HG03095 (cell line): ENCODE measurements around the gene SPAG17.

ENCODE experiments used
- ATAC-seq: cut with Tn5 transposase; IDR thresholded peaks from one replicate; pipeline ENCODE4 v1.9.1; 2021; ENCODE audit warnings: moderate library complexity; ENCODE audit not compliant: unreplicated experiment

SPAG17 gene

DNA sequence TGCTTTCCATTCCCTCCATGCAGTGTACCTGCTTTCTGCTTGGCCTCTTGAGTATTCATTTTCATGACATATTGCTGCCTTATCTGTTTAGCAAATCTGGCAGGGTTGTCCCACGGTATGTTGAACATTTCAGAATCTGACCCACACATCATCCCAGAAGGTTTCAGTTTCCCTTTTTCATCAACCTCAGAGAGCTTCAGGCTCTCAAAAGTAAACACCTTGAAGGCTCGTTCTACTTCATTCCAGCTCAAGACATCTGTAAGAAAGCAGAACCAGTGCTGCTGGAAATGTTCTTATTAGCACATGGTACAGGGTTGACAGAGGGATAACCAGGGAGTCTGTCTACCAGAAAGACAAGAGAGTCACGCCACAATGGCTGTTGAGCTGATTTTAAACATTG, 103.6 kb downstream of the SPAG17 start:
- ATAC-seq: no peak

DNA sequence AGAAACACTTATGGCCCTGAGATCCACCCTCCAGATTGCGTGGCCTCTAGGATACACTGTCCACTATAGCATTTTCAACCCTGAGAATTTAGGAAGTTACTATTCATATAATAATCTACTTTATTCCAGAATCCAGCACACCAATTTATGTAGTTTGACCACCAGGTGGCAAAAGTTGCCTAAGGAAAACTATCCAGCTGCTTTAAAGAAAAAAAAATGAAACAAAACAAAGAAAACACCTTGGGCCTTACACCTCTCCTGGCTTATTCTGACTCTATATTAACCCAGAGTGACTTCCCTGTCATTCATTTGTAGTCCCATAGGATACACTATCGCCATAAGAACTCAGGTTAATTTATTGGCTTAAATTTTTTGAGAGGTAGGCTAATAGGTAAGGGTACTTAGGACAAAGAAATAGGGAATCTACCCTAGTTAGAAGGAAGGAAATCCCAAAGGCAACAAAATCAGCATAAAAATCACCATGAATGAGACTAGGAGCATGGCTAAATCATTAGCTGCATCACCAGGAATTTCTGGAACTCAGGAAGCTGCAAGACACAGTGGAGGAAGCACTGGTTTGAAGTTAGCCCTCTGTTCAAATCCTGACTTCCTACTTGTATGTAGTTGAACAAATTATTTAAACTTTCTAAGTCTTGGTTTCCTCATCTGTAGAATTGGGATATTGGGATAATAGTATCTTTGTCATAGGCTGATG, 107.5 kb downstream of the SPAG17 start:
- no peak for ATAC-seq

DNA sequence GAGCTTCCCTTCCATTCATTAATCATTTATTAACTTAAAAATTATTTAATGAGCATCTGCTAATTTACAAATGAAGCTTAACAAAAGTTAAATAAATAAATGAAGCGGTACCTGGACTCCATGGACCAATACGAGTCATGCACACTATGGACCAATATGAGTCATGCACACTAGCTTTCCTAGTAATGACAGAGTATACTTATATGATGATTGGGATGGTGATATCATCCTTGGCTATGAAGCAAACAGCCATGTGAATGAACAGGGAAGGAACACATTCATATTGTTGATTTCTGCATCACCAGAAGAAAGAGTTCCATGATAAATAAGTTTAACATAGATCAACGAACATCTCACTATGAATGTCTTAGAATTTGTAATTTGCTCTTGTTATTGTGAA, 109.9 kb downstream of the SPAG17 start:
- ATAC-seq: no peak

DNA sequence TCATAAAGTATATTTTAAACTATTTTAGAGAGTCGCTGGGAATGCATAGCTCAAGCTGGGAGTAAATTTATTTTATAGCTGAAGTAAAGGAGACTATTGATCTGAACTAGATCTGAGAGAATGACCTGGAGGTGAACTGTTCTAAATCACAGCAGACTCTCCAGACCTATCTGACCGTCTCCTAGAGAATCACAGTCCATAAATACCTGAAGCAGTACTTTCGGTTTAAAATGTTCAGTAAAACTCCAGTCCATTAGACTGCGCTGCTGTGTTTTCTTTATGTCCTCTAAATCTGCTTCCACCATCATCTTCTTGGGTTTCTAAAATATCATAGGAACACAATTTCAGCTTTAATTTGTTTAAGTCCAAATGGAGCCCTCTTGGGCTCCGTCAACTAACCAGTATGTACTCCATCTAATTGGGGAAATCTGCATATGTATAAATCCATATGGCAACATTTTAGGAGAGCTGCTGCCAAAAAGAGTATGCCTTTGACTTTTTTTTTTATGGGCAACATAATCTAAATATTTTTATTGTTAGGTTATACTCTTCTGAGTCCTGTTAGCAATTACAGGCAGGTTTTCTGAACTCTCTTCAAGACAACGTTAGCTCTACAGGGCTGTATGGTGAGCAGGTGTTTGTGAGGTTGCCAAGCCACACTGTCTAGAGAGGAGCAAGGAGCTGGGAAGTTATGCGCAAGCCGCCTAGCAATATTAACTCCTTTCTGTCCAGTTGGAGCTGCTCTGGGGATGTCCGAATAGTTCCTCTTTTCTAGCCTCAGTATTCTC, 111.2 kb downstream of the SPAG17 start:
- ATAC-seq: no peak

DNA sequence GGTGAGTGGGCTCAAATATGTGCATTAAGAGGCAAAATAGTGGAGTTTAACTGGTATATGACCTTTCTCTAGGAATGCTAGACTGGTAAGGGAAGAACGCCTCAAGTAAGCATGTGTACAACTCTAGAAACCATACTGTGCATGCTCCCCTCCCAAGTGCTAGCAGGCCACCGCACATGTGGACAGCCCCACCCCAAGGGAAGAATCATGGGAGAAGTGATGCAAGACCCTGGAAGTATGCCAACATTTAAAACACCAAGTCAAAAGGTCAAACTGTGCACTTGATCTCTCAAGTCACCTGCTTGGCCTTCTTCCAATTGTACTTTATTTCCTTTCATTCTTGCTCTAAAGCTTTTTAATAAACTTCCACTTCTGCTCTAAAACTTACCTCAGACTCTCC, 135.0 kb downstream of the SPAG17 start:
- ATAC-seq: no peak

DNA sequence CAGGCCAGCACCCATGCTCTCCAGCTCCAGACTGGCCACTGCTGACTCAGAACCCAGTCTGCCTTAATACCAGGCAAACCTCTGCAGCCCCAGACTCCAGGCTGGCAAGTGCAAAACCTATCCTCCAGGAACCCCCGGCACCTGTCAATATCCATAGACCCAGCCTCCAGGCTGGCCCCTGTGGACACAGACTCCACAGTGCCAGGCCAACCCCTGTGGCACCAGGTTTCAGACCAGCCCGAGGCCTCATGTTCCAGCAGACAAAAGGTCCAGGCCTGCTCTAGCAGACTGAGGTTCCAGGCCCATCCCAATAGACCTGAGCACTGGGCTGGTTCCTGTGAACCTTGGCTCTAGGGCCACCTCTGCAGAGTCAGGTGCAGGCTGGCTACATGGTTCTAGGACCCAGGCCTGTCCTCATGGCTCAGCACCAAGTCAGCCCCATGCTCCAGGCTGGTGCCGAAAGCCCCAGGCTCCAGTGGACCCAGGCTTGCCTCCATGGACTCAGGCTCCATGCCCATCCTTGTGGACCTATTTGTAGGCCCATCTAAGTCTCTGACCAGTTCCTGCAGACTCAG, 137.3 kb downstream of the SPAG17 start:
- no peak for ATAC-seq

DNA sequence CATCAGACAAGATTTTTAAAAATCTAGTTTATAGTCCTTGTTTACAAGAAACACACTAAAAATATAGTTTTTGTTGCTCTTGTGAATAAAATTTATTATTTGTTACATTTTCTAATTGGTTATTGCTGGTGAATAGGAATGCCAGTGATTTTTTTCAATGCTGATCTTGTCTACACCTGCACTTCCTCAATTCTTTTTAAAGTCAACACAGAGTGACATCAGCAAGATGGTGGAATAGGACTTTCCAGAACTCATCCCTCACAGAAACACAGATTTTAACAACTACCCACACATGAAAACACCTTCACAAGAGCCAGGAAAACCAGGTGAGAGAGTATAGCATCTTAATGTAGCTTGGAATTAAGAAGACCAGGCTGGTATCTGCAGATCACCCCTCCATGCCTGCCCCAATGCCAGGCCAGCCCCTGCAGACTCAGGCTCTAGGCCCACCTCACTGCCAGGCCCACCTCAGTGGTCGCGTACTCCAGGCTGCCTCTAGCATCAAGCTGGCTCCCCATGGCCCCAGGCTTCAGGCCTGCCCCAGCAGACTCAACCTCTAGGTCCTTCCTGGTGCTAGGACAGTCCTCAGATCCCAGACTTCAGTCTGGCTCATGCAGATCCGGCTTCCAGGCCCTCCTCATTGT, 137.9 kb downstream of the SPAG17 start:
- no peak for ATAC-seq

DNA sequence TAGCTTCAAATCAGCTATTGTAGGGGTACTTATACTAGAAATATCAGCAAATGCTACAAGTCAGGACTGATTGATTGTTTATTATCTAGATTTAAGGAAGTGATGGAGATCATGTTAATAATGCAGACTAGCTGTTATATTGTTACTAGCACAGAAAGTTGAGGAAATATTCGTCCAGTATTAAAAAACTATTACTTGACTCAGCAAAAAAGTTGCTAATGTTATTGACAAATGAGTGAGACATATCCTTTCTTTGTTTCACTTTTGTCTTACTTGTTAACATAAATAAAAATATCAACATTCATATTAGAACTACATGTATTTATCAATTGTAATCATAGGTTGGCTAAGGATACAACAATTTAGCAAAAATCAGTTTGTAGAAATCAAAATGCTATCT, 141.4 kb downstream of the SPAG17 start:
- ATAC-seq: no peak

DNA sequence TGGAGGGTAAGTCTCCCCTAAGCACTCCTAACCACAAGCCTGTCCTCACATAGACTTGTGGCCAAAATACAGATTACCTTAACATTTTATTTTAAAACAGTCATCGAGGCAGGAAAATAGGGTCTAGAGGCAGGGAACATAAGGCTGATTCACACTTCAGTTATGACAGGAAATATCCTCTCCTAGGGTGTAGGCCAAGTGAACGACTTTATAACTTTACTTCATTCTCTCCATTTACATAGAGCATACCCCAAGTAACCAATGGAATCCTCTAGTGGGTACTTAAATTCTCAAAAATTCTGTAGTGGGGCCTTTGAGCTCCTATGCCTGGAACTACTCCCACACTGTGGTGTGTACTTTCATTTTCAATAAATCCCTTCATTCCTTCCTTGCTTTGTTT, 142.5 kb downstream of the SPAG17 start:
- no peak for ATAC-seq

DNA sequence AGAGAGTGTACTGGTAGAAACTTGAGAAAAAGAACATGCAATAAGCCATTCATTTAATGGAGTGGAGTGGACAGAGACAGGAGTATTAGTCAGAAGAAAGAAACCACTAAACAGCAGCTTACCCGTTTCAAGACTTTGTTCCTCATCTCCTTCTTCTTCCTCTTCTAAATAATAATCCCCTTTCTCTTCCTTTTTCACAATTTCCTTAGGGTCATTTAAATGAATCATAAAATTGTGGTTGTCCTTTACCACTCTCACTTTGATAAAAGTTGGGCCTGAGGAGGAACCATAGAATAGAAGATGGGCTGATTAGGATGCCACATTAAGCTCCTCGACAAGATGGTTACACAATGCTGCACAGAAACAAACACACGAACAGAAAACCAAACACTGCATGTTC, 145.9 kb downstream of the SPAG17 start:
- no peak for ATAC-seq

DNA sequence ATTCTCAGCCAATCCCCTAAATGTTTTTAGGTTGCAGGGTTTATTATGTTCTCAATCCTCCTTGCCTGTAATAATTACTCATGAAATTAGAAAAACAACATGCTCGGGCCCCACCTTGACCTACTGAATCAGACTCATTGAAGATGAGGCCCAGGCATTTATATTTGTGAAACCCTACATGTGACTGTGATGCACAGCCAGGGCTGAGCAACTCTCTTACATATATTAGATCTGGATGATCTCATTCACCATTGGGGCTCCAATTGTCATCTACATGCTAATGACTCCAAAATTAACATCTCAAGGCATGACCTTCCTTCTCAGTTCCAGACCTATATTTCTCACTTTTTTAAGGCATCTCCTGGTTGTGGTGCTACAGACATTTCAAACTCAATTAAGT, 152.1 kb downstream of the SPAG17 start:
- ATAC-seq: no peak

DNA sequence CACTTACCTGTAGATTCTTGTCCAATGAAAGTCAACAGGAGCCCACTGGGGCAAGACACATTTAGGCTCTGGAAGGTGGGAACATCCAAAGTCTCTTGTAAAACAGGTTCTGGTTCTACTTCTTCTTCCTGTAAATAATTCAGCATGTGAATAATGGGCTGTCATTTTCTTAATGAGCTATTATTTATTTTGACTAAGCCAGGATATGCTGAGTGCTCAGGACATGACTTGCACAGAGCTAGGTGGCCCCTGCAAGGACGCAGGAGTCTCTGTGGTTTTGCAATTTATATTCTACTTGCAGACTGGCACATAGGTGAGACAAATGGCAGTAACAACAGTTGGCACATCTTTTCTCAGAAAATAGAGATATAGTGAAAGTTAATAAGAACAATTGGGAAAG, 156.8 kb downstream of the SPAG17 start:
- no peak for ATAC-seq

DNA sequence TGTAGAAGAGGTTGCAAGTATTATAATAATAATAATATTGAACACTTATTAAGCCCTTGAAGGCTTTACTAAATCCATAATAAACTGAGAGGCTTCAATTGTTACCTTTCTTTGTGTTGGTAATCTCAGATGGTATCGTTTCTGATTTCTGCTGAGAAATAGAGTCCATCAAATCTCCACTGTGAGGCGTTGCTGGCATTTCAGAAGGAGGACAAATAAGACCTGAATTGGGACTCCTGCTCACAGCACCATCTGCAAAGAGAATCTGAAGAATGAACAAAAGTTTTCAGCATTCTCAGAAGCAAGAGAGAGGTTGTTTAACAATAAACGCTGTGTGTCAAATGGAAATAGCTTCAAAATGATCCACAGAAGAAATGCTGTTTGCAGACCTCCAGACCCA, 161.8 kb downstream of the SPAG17 start:
- no peak for ATAC-seq

DNA sequence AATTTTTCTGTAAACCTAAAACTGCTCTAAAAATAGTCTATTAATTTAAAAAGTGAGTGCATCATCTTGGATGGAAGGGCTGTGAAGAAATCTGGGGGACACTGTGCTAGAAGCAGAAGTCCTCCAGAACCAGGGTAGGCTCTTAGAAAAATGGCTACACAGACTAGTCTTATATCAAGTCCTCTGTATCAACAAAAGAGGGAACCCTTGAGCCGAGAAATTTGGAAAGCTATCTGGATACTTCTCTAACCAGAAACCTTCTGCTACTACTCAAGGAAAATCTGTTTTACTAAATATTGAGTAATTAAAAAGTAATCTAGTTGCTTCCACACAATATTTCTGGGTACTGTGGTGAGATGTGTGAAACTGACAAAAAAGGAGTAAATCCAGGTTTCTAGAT, 163.4 kb downstream of the SPAG17 start:
- ATAC-seq: no peak

DNA sequence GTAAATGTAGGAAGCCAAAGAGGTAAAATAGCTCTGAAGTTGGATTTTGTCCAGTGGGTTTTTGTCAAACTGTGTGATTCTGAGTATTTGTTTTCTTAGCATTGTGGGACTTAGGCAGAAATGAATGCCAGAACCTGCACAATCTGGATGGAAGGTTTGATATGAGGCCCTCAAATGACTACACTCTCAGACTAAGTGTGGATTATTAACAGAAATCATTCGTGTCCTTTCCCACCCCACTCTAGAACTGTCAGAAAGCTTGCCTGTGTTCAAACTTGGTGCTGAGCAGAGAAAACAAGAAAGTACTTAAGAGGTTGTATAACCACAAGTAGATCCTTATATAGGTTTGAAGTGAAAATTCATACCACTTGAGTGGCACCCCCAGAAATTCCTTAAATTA, 167.0 kb downstream of the SPAG17 start:
- no peak for ATAC-seq

DNA sequence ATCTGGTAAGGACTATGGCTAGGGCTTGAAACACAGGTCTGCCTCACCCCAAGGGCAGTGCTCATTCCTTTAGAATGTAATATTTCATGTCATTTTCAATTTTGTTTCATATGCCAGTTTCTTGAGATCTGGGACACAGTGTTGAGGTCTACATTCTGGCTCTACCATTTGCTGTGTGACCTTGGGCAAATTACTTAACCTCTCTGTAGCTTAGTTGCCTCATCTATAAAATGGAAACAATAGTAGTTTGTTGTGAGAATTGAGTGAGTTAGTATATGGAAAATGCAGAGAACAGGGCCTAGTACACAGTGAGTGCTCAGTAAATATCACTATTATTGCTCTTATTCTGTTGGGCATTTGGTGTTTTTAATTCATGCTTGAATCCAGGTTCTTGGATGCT, 171.1 kb downstream of the SPAG17 start:
- no peak for ATAC-seq

DNA sequence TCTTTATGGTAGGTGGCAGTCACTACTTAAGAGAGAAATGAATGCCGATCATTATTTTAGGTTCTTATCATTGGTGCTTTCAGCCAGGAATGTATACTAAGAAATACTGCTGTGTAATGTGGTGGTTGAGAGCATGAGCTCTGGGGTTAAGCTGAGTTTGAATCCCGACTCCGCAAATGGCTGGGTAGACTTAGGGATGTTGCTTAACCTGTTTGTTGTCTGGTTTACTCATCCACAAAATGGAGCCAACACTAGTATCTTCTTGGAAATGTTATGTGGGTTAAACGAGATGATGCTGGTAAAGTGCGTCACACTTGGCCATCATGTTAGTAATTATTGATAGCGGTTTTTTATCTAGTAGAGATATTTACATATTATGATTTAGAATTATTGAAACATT, 171.7 kb downstream of the SPAG17 start:
- no peak for ATAC-seq

DNA sequence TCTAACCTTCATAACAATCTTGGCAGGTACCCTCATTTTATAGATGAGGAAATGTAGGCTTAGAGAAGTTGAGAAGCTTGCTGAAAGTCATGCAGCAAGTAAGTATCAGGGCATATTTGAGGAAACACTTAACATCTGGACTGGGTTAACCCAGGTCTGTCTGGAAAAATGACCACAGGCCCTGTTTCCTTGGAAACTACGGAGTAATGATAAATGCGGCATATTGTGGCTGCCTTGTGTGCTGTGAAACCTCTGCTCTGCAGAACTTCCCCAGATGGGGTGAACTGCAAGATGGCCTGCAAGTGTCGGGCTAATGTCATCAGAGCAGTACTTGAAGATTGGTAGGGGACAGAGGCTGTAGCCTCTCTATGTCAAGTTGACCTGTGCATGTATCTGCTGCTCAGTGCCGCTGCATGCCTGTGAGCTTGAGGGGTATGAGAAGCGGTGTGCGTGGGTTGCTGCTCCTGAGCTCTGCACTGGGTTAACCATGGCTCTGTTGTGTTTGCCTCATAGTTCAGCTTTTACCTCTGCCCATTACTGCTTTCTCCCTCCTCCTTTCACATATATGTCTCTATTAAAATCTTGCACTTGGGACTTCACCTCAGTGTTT, 172.4 kb downstream of the SPAG17 start:
- no peak for ATAC-seq

DNA sequence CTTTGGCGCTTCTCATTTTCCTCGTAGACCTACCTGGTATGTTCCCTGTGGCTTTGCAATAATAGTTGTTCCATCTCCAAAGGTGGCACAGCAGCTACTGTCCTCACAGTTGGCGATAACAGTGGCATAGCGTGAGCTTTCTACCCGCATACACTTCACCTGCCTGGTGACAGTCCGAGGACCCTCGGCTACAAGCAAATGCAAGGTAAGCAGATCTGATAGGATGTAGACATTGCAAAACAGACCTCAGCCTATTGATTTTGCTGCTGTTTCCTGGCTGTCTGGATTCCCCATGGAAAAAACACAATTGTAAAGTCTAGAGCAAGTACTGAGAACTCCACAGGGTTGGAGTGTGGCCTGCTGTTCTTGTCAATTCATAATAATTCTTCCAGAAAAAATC, 177.0 kb downstream of the SPAG17 start:
- ATAC-seq: no peak

DNA sequence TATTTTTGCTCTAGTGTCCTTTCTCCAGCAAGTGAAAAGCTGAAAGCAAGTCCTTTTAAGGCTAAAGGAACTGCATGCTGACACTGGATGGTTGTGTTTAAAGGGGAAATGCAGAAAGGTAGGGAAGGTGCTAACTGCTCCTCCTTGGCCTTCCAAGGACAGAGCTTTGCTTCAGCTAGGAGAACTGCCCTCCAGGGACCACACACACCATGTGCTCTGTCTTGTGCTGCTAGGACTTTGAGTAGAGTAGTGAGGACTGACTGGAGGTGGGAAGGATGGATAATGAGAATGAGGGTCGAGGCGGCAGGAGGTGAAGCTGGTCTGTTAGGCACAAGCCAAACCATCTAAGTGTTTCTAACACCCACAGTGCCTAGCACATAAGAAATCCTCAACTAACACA, 177.6 kb downstream of the SPAG17 start:
- ATAC-seq: no peak

DNA sequence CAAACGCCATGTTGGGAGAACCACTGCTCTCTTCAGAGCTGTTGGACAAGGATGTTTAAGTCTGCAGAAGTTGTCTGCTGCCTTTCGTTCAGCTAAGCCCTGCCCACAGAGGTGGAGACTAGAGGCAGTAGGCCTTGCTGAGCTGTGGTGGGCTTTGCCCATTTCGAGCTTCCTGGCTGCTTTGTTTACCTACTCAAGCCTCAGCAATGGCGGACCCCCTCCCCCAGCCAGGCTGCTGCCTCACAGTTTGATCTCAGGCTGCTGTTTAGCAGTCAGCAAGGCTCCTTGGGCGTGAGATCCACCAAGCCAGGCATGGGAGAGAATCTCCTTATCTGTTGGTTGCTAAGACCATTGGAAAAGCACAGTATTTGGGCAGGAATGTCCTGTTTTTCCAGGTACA, 180.7 kb downstream of the SPAG17 start:
- no peak for ATAC-seq
